Pons (tissue), 1 donor: ENCODE measurements around the gene ZNF646.
"Not testable (repeated sequence)": the region's sequence is repeated elsewhere in the genome, so short reads cannot be mapped to it uniquely, and the experiment has no call there.

Source experiments
- DNase-seq: peaks from one replicate; pipeline ENCODE4 v3.0.0-alpha.2; 2016; ENCODE audit warnings: low spot score

The ZNF646 gene

DNA sequence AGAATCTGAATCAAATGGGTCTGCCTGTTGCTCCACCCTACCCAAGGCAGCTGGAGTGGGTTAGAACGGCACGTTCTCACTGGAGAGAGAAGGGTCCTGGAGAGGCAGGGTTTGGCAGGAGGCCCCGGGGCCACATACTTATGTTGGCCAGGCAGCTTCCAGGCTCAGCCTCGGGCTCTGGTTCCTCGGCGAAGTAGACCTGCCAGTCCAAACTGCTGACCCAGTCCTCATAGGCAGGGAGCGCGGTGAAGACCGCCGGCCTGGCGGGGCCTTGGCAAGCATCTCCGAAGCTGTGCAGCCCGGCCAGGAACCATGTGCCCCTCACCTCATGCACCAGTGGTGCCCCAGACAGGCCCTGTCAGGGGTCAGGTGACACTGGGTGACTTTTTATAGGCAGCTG lies 9.8 kb downstream of the ZNF646 start:
- no peak for DNase-seq

DNA sequence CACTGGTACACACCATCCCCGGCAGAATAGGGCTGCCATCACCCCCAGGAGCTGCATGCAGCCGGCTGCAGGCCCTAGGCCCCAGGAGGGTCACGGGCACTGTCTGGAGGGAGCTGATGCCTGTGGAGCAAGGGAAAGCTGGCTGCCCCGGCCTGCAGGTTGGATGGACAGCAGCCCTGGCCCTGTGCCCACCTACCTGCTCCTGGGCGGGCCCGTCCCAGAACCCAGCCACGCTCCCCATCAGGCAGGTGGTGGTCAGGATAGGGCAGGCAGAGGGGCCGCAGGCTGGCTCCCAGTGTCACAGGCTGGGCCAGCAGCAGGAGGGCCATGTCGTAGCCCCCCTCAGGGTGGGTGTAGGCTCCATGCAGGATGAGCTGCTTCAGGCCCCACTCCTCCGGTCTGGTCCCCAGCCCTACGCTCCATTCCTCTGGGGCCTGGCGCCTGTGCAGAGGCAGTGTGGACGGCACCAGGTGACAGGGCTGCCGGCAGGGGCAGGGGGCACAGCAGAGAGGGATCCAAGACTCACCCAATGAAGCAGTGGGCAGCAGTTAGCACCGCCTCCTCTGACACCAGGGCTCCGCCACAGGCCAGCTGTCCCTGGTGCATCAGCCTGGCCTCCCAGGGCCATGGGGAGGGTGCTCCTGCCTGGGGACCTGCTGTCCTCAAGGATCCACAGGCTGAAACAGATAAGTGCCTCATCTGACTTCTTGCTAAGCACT lies 10.5 kb downstream of the ZNF646 start:
- no peak for DNase-seq

DNA sequence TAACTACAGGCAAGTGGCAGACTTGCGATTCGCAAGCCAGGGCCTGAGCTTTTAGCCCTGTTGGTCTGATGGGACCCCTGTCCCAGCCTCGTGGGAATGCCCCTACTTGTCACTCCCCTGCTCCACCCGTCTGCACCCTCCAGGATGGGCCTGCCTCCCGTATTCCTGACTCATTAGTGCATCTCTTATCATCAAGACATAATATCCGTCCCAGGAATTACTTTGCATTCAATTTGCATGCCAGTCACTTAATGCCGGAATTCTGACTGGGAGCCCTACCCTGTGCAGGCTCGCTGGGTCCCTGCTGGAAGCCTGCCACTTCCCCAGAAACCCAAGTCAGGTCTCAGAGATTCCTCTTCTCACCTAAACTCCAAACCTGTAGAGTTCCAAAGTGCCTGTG lies 11.2 kb downstream of the ZNF646 start:
- no peak for DNase-seq

DNA sequence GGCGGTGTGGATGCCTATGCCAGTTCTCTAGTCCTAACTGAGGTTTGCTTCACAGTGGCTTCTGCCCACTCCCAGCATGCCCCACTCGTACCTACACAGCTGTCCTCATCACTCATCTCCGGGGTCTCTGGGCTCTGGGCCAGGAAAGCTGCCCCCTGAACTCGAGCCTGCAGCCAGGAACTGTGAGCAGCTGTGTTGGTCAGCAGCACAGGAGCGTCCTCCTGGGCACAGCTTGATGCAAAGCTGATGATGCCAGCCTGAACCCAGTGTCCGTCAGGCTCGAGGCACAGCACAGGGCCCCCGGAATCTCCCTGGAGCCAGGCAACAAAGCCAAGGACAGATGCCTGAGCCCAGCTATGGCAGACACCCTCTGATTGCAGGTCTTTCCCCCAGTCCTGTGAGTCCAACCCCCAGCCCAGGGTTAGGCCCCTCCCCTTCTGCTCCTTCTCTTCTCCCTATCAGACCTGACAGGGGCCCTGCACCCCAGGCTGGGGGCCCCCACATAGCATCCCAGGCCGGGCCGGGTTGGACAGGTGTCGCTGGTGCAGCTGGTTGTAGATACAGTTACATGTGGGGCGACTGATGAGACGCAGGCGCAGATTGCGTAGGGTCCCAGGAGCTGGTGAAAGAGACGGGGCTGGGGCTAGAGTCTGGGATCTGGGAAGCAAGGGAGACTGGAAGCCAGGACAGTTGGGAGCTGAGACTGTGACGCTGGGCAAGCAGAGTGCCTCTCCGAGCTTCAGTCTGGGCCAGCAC lies 11.8 kb downstream of the ZNF646 start:
- DNase-seq, result no peak

DNA sequence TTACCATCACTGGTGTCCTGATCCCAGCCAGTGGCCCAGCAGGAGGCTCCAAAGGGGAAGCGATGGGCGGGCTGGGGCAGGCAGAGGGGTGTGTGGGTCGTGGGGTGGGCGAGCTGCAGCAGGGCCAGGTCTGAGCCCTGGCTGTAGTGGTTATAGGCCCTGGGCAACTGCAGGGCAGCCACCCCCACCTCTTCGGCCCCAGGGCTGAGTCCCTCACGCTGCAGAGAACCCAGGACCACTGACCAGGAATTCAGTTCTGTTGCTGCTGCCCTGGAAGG lies 12.3 kb downstream of the ZNF646 start:
- DNase-seq, result no peak

DNA sequence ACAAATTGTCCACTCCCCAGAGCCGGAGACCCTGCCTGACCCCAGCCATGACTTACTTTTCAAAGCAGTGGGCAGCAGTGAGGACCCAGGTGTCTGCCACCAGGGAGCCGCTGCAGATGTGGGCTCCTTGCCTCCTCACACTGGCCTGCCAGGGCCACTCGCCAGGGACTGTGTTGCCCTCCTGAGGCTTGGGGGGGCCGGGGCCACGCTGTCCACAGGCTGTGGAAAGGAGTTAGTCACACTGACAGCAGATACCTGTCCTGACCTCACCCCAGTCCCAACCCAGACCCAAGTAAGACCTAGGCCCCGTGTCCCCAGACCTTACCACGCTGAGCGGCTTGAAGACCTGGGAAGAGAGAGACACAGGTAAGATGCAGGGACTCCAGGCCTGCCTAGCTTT lies 13.3 kb downstream of the ZNF646 start:
- no peak for DNase-seq

DNA sequence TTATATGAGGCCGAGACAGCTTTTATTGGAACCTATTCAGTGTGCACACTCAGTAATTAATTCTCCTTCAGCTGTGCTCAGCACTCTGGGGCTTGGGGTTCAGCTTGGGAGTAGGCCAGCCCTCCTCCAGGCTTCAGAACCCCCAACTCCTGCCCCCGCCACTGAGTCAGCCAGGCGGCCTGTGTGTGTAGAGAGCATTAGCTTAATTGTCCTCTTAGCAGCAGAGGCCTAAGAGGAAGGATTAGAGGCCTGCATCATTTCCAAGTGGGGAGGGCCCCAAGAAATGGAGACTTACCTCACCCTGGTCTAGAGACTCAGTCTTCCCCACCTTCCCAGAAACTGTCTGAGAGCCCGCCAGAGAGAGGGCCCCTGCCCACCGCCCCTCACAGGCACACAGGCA lies 13.7 kb downstream of the ZNF646 start:
- DNase-seq, result no peak

DNA sequence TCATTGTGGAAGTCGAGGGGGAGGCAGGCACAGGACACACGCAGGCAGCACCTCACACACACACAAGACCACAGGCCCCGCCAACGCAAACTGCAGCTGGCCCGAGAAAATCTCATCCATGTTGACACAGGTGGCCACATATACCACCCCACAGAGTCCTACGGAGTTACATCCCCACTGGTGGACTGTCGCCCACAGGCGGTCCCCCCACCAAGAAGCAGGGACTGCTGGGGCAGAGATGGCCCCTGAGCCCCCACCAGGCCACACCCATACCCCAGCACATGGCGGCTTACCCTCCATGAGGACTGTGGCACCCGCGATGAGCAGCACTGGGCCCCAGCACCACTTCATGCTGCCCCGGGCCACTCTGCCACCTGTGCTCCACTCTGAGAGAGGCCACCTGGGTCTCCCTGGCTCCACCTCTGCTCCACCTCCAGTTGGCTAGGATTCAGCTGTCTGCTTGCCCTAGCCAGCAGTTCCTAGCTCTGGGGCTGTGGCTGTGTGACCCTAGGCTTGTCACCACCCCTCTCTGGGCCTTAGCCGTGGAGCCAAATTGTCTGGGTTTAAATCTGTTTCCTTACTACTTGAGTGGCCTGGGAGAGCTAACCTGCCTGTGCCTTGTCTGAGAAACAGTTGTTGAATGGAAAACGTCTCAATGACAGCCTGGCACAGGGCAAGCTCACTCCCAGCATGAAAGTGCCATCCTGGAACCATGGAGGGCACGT lies 14.4 kb downstream of the ZNF646 start, which contains the start of gene PRSS53:
TSS of gene PRSS53 (minus strand) at position 485 of the 725 bp plus-strand sequence. CDS start at position 351, 134 bp downstream.
- DNase-seq, result no peak

DNA sequence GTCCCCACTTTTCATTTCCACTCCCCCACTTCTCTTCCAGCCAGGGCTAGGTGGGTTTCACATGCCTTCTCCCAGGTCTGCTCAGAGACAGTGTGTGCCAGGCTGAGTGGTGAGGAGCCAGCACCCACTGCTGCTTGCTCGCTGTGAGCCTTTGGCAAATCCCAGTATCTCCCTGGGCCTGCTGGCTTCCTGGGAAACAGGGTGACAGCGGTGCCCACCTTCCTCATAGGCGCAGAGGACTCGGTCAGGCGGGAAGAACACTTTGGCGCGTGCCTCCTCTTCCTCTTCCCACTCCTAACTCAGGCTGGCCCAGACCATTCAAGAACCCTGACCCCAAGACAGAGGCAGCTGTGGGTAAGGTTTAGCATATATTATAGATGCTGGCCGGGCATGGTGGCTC lies 15.0 kb downstream of the ZNF646 start:
- DNase-seq, result no peak

DNA sequence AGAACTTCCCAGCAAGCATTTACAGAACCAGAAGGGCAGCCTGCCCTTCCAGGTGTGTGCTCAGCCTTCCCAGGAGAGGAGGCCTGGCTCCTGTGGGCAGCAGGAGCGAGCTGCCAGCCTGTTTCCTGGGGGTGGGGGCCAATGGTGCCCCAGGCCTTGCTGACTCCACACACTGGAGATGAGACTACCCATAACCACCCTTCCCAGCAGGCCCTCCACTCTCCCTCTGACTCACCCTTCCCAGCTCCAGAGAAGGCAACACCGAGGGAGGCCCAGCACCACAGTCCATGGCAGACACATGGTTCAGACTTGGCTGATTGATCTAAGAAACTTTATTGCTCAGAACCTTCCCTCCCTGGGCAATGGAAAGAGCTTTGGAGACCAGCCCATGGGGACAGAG lies 16.3 kb downstream of the ZNF646 start:
- DNase-seq, result no peak

DNA sequence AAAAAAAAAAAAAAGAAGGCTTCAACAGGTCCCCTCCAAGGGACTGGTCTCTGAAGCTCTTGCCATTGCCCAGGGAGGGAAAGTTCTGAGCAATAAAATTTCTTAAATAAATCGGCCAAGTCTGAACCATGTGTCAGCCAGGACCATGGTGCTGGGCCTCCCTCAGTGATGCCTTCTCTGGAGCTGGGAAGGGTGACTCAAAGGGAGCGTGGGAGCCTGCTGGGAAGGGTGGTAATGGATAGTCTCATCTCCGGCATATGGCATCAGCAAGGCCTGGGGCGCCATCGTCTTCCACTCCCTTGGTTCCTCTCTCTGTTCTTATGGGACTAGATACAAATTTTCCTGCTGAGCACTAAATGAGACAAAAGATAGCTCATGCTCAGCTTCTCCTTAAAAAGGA lies 18.1 kb downstream of the ZNF646 start:
- DNase-seq, result no peak

DNA sequence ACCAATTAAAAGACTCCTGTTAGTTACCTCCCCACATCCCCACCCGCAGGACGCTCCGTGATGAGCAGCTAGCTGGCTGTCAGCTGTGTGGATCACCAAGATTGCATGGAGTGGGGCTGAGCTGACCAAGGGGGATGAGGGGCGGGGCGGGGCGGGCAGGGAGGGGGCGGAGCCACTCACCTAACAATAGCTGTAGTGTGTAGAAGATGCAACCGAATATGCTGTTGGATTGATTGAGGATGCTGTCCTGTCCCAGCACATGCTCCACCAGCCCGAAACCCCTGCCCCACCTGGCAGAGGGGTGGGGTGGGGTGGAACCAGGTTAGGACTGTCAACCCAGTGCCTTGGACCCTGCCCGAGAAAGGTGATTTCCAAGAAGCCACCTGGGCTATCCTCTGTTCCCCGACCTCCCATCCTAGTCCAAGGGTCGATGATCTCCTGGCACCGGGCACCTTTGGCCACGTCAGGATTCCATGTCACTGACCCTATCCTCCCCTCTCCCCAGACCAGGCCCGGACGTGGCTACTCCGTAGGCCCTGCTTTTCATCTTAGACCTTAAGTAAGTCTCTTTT lies 19.0 kb downstream of the ZNF646 start:
- peak; percentile 72 for DNase-seq

DNA sequence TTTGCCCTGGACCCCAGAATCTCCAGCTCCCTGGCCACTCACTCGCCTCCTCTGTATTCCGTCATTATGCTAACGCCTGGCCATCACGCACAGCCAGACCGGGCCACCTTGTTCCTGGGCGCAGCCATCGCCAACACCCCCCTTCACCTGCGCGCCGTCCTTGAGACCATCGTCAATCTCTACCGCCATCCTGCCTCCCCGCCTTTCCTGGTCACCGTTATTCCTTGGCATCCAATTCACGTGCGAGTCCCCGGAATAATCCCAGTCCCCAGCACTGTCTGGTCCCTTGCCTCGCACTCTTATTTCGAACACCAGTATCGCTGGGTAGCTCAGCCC lies 19.8 kb downstream of the ZNF646 start:
- DNase-seq, result no peak

DNA sequence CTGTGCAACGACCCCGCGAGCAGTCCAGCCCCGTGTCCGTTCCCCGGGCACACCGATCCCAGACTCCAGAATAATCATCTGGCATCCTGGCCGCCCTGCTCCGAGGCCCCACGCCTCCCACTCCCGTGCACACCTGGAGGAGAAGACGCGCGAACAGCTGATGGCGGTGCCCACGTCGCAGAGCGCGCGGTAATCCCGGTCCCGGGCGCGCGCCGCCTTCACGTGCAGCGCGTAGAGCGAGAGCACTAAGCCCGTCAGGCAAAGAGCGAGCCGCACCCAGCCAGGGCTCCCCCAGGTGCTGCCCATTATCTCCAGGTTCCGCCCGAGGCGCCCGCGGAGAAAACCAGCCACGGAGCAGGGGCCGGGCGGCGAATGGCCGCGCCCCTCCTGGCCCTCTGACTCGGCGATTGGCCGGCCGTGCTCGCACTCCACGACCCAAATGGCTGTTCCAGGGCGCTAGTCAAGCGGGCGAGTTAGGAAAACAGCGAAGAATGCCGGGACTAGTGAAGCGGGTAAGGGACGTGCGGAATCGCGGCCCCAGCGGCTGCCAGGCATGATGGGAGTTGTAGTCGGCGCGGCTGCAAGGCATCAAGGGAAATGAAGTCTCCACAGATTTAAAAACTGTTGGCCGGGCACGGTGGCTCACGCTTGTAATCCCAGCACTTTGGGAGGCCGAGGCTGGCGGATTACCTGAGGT lies 20.4 kb downstream of the ZNF646 start, which contains the start of gene VKORC1:
TSS of gene VKORC1 (minus strand) at position 374 of the 697 bp plus-strand sequence. CDS start at position 306, 68 bp downstream.
- peak; percentile 96 for DNase-seq

DNA sequence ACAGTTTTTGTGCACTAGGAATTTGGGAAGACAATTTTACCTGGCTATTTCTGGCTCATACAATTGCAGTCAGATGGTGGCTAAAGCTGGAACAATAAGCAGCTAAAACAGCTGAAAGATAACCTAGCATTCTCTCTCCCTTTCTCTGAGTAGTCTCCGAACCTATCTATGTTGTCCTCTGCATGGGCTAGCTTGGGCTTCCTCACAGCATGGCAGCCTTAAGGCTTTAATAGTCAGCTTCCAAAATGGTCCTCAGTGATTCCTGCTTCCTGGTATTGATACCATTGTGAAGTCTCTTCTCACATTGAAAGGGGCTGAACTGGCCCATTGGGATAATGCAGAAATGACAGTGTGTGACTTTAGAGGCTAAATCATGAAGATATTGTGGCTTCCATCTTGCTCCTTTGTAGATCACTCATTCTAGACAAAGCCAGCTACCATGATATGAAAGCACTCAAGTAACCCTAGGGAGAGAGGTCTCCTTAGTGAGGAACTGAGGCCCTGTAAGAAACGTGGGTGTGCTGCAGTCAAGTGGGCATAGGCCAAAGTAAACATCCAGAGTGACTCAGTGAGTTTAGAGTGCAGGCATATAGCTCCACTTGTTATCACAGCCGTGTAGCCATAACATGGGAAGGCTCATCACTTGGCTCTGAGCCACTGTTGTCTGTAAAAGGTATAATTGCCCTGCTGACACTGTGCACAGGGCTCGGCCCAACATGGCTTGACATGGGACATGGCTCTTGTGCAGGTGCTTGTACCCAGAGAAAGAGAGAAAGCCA lies 25.8 kb downstream of the ZNF646 start:
- no peak for DNase-seq

DNA sequence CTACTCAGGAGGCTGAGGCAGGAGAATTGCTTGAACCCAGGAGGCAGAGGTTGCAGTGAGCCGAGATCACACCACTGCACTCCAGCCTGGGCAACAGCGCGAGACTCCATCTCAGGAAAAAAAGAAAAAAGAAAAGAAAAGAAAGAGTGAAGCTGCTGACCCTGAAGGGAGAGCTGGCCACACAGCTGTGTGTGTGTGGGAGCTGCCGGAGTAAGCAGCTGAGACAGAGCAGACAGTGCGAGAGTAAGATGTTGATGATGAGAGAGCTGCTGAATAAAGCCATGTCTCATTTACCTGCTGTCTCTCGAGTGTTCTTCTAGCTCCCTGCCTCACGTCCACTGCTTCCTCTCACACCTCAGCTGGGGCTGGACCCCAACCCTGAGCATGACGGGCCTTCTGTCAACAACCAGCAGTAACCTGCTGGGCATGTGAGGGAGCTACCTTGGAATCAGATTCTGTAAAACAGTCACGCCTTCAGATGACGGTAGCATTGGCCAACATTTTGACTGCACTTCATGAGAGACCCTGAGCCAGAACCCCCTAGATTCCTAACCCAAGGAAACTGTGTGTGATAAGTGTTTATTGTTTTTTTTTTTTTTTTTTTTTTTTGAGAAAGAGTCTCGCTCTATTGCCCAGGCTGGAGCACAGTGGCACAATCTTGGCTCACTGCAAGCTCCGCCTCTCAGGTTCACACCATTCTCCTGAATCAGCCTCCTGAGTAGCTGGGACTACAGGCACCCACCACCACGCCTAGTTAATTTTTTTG lies 26.8 kb downstream of the ZNF646 start:
- DNase-seq, result not testable (repeated sequence)

DNA sequence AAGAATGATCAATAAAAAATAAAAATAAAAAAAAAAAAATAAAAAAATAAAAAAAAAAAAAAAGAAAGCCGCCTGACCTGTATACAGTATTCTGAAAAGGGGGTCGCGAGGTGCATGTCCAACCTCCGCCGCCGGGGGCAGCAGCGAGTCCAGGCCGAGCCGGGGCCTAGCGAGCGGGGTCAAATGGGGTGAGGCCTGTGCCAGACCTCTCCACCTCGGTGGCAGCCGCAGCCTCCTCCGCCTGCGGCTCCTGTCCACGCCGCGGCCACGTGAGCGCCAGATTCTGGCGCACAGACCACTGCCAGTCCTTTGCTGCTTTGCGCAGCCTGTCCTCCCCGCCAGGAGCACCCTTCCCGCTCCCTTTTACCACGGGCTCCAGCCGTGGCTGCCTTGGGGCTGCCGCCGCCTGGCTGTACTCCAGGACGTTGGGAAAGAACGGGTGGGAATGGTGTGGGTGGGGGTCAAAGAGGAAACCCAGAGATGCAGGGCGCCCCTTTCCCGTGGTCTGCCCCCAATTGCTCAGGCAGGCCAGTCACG lies 31.5 kb downstream of the ZNF646 start:
- DNase-seq, result peak; percentile 75

DNA sequence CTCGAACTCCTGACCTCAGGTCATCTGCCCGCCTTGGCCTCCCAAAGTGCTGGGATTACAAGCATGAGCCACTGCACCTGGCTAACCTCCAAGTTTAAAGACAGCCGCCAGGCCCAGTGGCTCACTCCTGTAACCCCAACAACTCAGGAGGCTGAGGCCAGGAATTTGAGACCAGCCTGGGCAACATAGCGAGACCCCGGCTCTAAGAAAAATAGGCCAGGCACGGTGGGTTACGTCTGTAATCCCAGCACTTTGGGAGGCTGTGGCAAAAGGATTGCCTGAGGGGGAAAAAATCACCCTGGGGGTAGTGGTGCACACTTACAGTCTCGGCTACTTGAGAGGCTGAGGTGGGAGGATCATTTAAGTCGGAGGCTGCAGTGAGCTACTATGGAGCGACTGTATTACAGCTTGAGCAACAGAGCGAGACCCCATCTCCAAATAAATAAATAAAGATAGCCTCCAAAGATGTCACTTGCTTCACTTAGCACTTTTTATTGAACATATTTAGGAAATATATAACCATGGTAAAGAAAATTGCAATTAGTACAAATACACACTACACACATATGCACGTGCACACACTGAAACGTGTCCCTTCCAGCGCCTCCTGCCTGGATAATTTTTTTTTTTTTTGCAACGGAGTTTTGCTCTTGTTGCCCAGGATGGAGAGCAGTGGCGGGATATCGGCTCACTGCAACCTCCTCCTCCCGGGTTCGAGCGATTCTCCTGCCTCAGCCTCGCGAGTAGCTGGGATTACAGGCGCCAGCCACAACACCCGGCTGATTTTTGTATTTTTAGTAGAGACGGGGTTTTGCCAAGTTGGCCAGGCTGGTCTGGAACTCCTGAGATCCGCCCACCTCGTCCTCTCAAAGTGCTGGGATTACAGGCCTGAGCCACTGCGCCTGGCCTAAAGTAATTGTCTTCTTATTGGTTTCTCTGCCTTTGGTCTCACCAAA lies 32.6 kb downstream of the ZNF646 start:
- DNase-seq, result no peak

DNA sequence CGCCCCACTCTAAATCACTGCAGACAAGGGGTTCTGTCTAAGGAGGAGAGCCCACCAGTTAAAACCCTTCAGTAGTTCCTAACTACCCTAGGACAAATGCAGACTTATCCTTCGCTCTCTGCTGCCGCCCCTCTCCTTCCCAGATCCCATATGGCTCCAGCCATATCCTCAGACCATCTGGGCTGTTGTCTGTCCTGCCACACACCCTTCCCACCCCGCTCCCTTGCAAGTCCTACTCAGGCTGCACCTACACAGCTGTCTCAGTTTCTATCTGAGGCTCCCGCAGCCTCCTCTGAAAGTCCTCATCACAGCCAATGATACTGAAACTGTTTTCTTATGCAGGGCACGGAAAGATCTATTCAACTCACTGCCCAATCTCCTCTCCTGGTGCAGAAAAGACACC lies 33.2 kb downstream of the ZNF646 start:
- DNase-seq, result no peak
